HepG2 (cell line): ENCODE measurements around the gene CDC42EP4. TPM values are rescaled to one million over a fixed set of nuclear protein-coding genes. Genes with fewer than 3 reads are reported as not detected.
"Not testable (repeated sequence)": the region's sequence is repeated elsewhere in the genome, so short reads cannot be mapped to it uniquely, and the experiment has no call there.

Experiments
- ATAC-seq: fragments of 200-7000 bp; cut with Tn5 transposase; 3 replicates; pipeline ENCODE4 v1.9.1; 2020; ENCODE audit warnings: mild to moderate bottlenecking, moderate library complexity
- BruUV-seq: library from RNA; stranded (reverse); fragments of 400-500 nt; replicated peaks from 2 replicates; lab custom pipeline; 2021; lab: Mats Ljungman, UMichigan
- CTCF ChIA-PET: fragments of 300-600 bp; formaldehyde crosslinking; extraction: SDS; loops from one replicate; lab custom pipeline; 2021; ENCODE audit warnings: low total read pairs, inconsistent platforms, low intra/inter-chr PET ratio; lab: Yijun Ruan, JAX
- POLR2A ChIA-PET: fragments of 350-600 bp; sonication (Branson Sonifier 250); formaldehyde crosslinking; loops from one replicate; lab custom pipeline; 2020; ENCODE audit warnings: antibody characterized with exemption, inconsistent platforms; lab: Yijun Ruan, JAX
- DNase-seq: peaks from one replicate; pipeline ENCODE4 v3.0.0-alpha.2; 2015; ENCODE audit warnings: low spot score
- FAIRE-seq: peaks from 3 replicates; lab custom pipeline; 2011; peaks lifted over from hg19 to GRCh38; lab: Jason Lieb, UNC
- H2AFZ ChIP-seq: one replicate; pipeline ENCODE4 v1.6.1; 2011; ENCODE audit warnings: low read length, inconsistent platforms
- H3K27ac ChIP-seq: fragments of 300-600 bp; 3 replicates; pipeline ENCODE4 v1.8.0; 2011; ENCODE audit warnings: mixed run types, mild to moderate bottlenecking, mixed read lengths, low read length, inconsistent platforms; ENCODE audit not compliant: insufficient read depth; ENCODE audit errors: extremely low read length
- H3K27me3 ChIP-seq, 2 experiments: fragments of 200-600 bp in 1 of 2; 2 replicates in 1 of 2; 3 replicates in 1 of 2; pipeline versions ENCODE4 v1.6.0 to v1.8.0; 2011; ENCODE audit warnings: low read length in 2 of 2, mild to moderate bottlenecking in 2 of 2, moderate library complexity in 2 of 2, inconsistent platforms in 1 of 2; ENCODE audit not compliant: insufficient read depth in 2 of 2, control insufficient read depth in 1 of 2
- H3K36me3 ChIP-seq, 2 experiments: fragments of 200-600 bp in 1 of 2; replicated peaks in 1 of 2; 2 replicates in 1 of 2; 3 replicates in 1 of 2; pipeline versions ENCODE4 v1.5.1 to v1.8.0; 2011; ENCODE audit warnings: low read length in 2 of 2, inconsistent platforms in 1 of 2; ENCODE audit not compliant: insufficient read depth in 2 of 2, control insufficient read depth in 1 of 2
- H3K4me1 ChIP-seq: 2 replicates; pipeline ENCODE4 v1.5.1; 2012; ENCODE audit warnings: low read length, inconsistent platforms; ENCODE audit not compliant: insufficient read depth
- H3K4me2 ChIP-seq: 2 replicates; pipeline ENCODE4 v1.6.0; 2011; ENCODE audit warnings: low read depth, low read length, inconsistent platforms
- H3K4me3 ChIP-seq, 3 experiments: fragments of 200-600 bp in 1 of 3; sonication (generic), shearing (Covaris generic) in 1 of 3; replicated peaks in 1 of 3; 2 replicates each; pipeline ENCODE4 v1.5.1; 2011 to 2016; ENCODE audit warnings: low read length in 3 of 3, inconsistent platforms in 2 of 3, low read depth in 2 of 3, mild to moderate bottlenecking in 2 of 3, control low read depth in 1 of 3, mixed read lengths in 1 of 3; ENCODE audit not compliant: insufficient read depth in 1 of 3
- H3K79me2 ChIP-seq: one replicate; pipeline ENCODE4 v1.6.1; 2011; ENCODE audit warnings: low read length, inconsistent platforms; ENCODE audit not compliant: insufficient read depth
- H3K9ac ChIP-seq: 2 replicates; pipeline ENCODE4 v1.6.0; 2011; ENCODE audit warnings: mild to moderate bottlenecking, low read depth, low read length, inconsistent platforms; ENCODE audit not compliant: insufficient read depth
- H3K9me3 ChIP-seq: 2 replicates; pipeline ENCODE4 v1.5.1; 2012; ENCODE audit warnings: mild to moderate bottlenecking, low read length
- H4K20me1 ChIP-seq: 2 replicates; pipeline ENCODE4 v1.6.0; 2011; ENCODE audit warnings: inconsistent platforms, mild to moderate bottlenecking, low read length, moderate library complexity; ENCODE audit not compliant: insufficient read depth
- ELF4 ChIP-seq: sonication (generic); formaldehyde crosslinking; IDR thresholded peaks from 2 replicates; pipeline ENCODE4 v1.5.0; 2020; ENCODE audit warnings: missing genetic modification reagents, mild to moderate bottlenecking, moderate library complexity, borderline replicate concordance
- ETV6 ChIP-seq: sonication (generic); formaldehyde crosslinking; conservative IDR thresholded peaks from 2 replicates; pipeline ENCODE4 v1.4.0; 2020; ENCODE audit warnings: missing genetic modification reagents
- GZF1 ChIP-seq: sonication (generic); formaldehyde crosslinking; IDR thresholded peaks from 2 replicates; pipeline ENCODE4 v1.5.1; 2020; ENCODE audit warnings: mild to moderate bottlenecking, missing genetic modification reagents
- NFE2L1 ChIP-seq: sonication (generic); formaldehyde crosslinking; IDR thresholded peaks from 2 replicates; pipeline ENCODE4 v1.4.0; 2020; ENCODE audit warnings: missing genetic modification reagents, mild to moderate bottlenecking, borderline replicate concordance
- SNAPC5 ChIP-seq: sonication (generic); formaldehyde crosslinking; IDR thresholded peaks from 2 replicates; pipeline ENCODE4 v1.8.1; 2023; ENCODE audit warnings: mild to moderate bottlenecking, missing genetic modification reagents, borderline replicate concordance
- SYNCRIP ChIP-seq: fragments of 200-400 bp; formaldehyde crosslinking; IDR thresholded peaks from 2 replicates; pipeline ENCODE4 v1.6.1; 2018; ENCODE audit warnings: mild to moderate bottlenecking, low read depth, low read length; ENCODE audit not compliant: insufficient read depth
- TARDBP ChIP-seq: sonication (generic); formaldehyde crosslinking; IDR thresholded peaks from 2 replicates; pipeline ENCODE4 v1.8.0; 2022; ENCODE audit warnings: mild to moderate bottlenecking, missing genetic modification reagents
- ZHX2 ChIP-seq, 2 experiments: sonication (generic) in 1 of 2; formaldehyde crosslinking in 1 of 2; IDR thresholded peaks; 2 replicates each; pipeline versions ENCODE4 v1.6.1 to v1.9.0; 2014 to 2022; ENCODE audit warnings: antibody characterized with exemption in 1 of 2, borderline replicate concordance in 1 of 2, inconsistent platforms in 1 of 2, low read depth in 1 of 2, missing genetic modification reagents in 1 of 2
- ZNF12 ChIP-seq: sonication (generic); formaldehyde crosslinking; IDR thresholded peaks from 2 replicates; pipeline ENCODE4 v1.5.0; 2020; ENCODE audit warnings: missing genetic modification reagents
- ZNF558 ChIP-seq: sonication (generic); formaldehyde crosslinking; IDR thresholded peaks from 2 replicates; pipeline ENCODE4 v1.9.0; 2022; ENCODE audit warnings: mild to moderate bottlenecking, missing genetic modification reagents, borderline replicate concordance
- WGBS: methylation state at CpG from one replicate; pipeline ENCODE4 v1.1.6; 2017; ENCODE audit warnings: low lambda C conversion rate; 5-methylcytosine and 5-hydroxymethylcytosine counted together
- in situ Hi-C: cut with HindIII; loops from 2 replicates; pipeline ENCODE4 v1.10.0; 2017; ENCODE audit warnings: low pct_unique_long_range_greater_than_20kb; ENCODE audit not compliant: extremely low pct_ligation_motif_present
- intact Hi-C: fragments of 100-400 bp; cut with micrococcal nuclease; formaldehyde crosslinking; loops from one replicate; pipeline ENCODE4 v1.10.0; 2022; ENCODE audit not compliant: unreplicated experiment
- polyA plus RNA-seq, 8 experiments: library from polyadenylated mRNA; depleted of rRNA in 3 of 8; stranded (reverse) in 7 of 8; unstranded in 1 of 8; fragments of >200 nt; fragmentation: Illumina TruSeq in 4 of 8; extraction: Trizol in 4 of 8; gene quantifications; 2 replicates each; pipeline versions ENCODE4 v1.2.1 to v1.2.3, GENCODE V29; 2011 to 2016; ENCODE audit warnings: low read depth in 4 of 8, missing spikeins in 1 of 8, mixed read lengths in 1 of 8; ENCODE audit not compliant: insufficient read depth in 1 of 8
- total RNA-seq, 5 experiments: library from RNA; depleted of rRNA; stranded (reverse); fragments of >200 nt; fragmentation: Illumina TruSeq; extraction: Trizol; gene quantifications; 2 replicates each; pipeline ENCODE4 v1.2.3, GENCODE V29; 2016; ENCODE audit warnings: low read depth in 1 of 5

The CDC42EP4 gene
- total and polyA plus RNA-seq, 2 of the 13 experiments (the other 11 are each of a cell fraction or from before 2014, with no cell fraction given), result 19.0 to 54.0 TPM

GRCh38 chr17:73312887-73313286 is 1.1 kb upstream of the CDC42EP4 start:
- H3K4me3 ChIP-seq, H3K9ac ChIP-seq, ATAC-seq, BruUV-seq, FAIRE-seq, H3K27ac ChIP-seq, H2AFZ ChIP-seq, DNase-seq, H4K20me1 ChIP-seq, CTCF ChIA-PET, H3K9me3 ChIP-seq, H3K36me3 ChIP-seq: not testable (repeated sequence)
- intact Hi-C loops, result loop anchor here (5.0 kb wide), 1 partner anchor 111 kb away; no protein-coding TSS in a partner anchor
- in situ Hi-C loops, result loop anchor here (5.0 kb wide), 2 partner anchors 49 to 51 kb away; partner anchors contain the start of gene CPSF4L
- Histone ChIP-seq H3K79me2 (peaks cover 26% of the 10 kb centered on the region), H3K27me3 (peaks cover 6 to 25% of the 10 kb centered on the region in 2 experiments), H3K4me2 (peak overlapping the region; percentile 97), H3K4me1 (peaks cover 55% of the 10 kb centered on the region)
- POLR2A ChIA-PET, result interaction anchor here (2.2 to 8.2 kb wide), 2 partner anchors 47 to 51 kb away, joined by 11 to 204 read pairs; partner anchors contain the start of gene CPSF4L
- 60% methylated on average over 11 of the region's 11 CpGs for WGBS
- 0 out of 2 replicates have a peak, but pooled peaks have one; percentile 8 for TF ChIP-seq ZNF558

- peak overlapping the region; percentile 80 to 99 (median 99) for H3K4me3 ChIP-seq
- no peaks in the 10 kb centered on the region for H3K9me3 ChIP-seq
- intact Hi-C loops, result loop anchor here (1.0 to 5.0 kb wide), 4 partner anchors 15 to 109 kb away; no protein-coding TSS in a partner anchor
- no peaks in the 10 kb centered on the region; a peak in 1 of 5 replicates for H3K36me3 ChIP-seq
- peak overlapping the region; percentile 97 for H3K4me2 ChIP-seq
- H4K20me1 ChIP-seq, result peaks cover 19% of the 10 kb centered on the region; the same call in 1 of the 2 replicates
- DNase-seq, result no peak
- POLR2A ChIA-PET, result interaction anchor here (0.6 to 8.2 kb wide), 17 partner anchors 9 to 731 kb away, joined by 3 to 204 read pairs (median 8); partner anchors contain the start of gene CPSF4L
- H3K79me2 ChIP-seq, result peaks cover 39% of the 10 kb centered on the region
- peak; percentile 10 for ATAC-seq
- no peak for FAIRE-seq
- CTCF ChIA-PET, result interaction anchor here (0.7 to 2.3 kb wide), 4 partner anchors 50 to 120 kb away, joined by 3 to 7 read pairs (median 4); partner anchors contain the start of gene CPSF4L
- no TSS peak for BruUV-seq
- peaks cover 58% of the 10 kb centered on the region for H3K4me1 ChIP-seq
- H2AFZ ChIP-seq, result peak overlapping the region; percentile 37
- H3K9ac ChIP-seq, result peak overlapping the region; percentile 86
- in situ Hi-C loops, result loop anchor here (5.0 kb wide), 2 partner anchors 49 to 51 kb away; partner anchors contain the start of gene CPSF4L
- peaks cover 0 to 10% of the 10 kb centered on the region in 2 experiments; a peak in 2 of 5 replicates for H3K27me3 ChIP-seq
- 0% methylated on average over 23 of the region's 38 CpGs for WGBS
- peak overlapping the region; percentile 87 for H3K27ac ChIP-seq
- TF ChIP-seq ZNF12 (no peak), ETV6 (CRISPR knock-in tag) (no peak), TARDBP (CRISPR knock-in tag) (no peak), SNAPC5 (CRISPR knock-in tag) (peak; percentile 33; the same call in 1 of the 2 replicates), NFE2L1 (CRISPR knock-in tag) (0 out of 2 replicates have a peak, but pooled peaks have one; percentile 51), GZF1 (no peak; the same call in 1 of the 2 replicates), ELF4 (CRISPR knock-in tag) (no peak), ZHX2 (IDR thresholded peaks at IDR 0.05; ENCODE audit: low read depth) (no peak), ZHX2 (CRISPR knock-in tag; IDR thresholded peaks at IDR 0.05; ENCODE audit: borderline replicate concordance) (0 out of 2 replicates have a peak, but pooled peaks have one; percentile 6), SYNCRIP (no peak)
Measured at GRCh38 chr17:73311428-73311780, 397 bp downstream of the CDC42EP4 start.
